HG03066 (cell line): ENCODE data around the gene RAD51B.

Source experiments
- ATAC-seq: cut with Tn5 transposase; IDR thresholded peaks from one replicate; pipeline ENCODE4 v1.9.1; 2021; ENCODE audit warnings: low read depth; ENCODE audit not compliant: unreplicated experiment

The RAD51B gene

DNA sequence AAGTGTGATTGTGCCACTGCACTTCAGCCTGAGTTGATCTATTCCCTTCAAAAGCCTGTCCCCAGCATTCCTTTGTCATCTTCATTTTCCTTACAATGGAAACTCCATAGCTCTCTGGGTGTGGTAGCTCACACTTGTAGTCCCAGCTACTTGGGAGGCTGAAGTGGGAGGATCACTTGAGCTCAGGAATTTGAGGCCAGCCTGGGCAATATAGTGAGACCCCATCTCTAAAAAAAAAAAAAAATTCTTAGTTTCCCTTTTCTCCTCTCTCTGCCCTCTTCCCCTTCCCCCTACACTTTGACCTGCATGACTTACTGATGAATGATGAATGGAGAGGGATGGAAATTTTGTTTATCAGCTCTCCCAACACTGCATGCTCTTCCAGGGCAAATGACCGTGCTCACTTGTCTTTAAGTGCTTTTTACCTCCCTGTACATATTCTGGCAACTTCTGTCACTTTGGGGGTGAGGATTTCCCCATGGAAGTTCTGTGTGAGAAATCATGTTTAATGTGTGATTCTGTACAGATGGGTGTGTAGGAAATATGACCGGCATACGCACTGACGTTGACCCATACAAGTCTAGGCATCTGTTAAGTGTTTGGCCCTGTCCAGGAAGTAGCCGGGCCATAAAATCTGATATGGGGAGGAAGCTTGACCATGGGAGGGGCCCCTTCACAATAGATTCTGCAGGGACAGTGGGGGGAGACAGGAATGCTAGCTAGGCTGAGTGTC lies 907.9 kb downstream of the RAD51B start:
- ATAC-seq: no peak

- no peak for ATAC-seq
Observed at GRCh38 chr14:68728342-68729106, 908.9 kb downstream of the RAD51B start.

GRCh38 chr14:68729556-68729955 lies 910.0 kb downstream of the RAD51B start:
- no peak for ATAC-seq

GRCh38 chr14:68730348-68730747 lies 910.8 kb downstream of the RAD51B start:
- ATAC-seq: no peak

- ATAC-seq: no peak
Observed at GRCh38 chr14:68730811-68731425, 911.3 kb downstream of the RAD51B start.

DNA sequence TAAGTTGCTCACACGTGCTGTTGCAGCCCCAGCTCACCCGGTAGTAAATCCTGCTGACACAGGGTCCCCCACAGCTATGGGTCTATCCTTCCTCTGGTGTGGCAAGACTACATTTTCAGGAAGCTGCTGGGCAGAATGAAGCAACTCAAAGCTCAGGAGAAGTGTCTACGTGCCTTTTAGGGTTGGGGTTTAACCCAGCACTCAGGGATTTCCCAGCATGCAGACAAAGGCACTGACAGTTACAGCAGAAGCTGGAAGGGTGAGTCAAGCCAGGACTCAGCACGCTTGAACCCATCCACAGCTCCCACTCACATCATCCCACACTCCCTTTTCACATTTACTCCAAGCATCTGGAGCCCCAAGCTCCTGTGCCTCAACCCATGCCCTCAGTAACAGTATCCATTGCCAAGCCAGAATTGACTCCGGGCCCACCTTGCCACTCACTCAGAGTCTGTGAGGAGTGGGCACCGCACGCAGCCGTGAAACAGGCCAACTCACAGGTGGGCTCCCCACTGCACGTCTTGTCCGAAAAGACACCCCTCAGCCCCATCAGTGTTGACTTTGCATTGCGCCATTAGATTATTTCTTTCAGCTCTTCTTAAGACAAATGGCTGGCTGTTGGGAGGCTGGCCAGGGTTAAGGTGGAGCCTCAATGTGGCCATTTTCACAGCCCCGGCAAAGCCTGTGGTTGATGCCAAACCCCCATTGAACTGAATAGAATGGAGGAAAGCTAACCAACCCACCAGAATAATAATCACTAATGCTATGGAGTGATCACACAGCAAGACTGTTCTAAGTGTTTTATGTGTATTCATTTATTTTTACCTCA lies 913.7 kb downstream of the RAD51B start:
- no peak for ATAC-seq

- no peak for ATAC-seq
Observed at GRCh38 chr14:68734231-68734732, 914.7 kb downstream of the RAD51B start.

DNA sequence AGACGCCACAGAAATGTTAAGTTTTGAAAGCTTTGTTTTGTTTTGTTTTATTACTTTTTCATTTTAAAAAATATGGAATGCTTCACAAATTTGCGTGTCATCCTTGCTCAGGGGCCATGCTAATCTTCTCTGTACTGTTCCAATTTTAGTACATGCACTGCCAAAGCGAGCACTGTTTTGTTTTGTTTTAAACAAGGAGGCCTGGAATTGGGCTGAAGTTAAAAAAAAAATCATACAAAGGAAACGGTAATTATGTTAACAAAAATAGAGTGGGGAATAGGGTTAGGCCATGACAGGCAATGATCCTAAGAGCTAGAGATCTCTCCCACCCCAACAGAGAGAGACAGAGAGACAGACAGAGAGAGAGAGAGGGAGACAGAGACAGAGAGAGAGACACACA lies 916.3 kb downstream of the RAD51B start:
- no peak for ATAC-seq

DNA sequence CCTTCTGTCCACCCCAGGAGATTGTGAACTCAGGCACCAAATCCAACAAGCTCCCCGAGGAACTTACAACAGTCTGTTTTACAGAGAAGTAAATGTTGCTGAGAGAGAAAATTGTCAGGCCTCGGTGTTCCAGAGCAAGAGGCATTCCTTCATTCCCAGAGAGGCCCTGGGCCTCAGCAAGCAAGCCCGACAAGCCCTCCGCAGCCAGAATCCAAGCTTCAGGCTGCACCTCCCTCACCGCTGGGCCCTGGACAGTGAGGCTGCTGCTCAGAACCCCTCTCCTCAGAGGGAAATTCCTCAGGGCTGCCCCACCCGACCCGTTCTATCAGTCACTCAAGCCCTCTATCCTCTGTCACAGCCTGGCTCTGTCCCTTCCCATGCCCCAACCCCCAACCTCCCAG lies 916.9 kb downstream of the RAD51B start:
- no peak for ATAC-seq

DNA sequence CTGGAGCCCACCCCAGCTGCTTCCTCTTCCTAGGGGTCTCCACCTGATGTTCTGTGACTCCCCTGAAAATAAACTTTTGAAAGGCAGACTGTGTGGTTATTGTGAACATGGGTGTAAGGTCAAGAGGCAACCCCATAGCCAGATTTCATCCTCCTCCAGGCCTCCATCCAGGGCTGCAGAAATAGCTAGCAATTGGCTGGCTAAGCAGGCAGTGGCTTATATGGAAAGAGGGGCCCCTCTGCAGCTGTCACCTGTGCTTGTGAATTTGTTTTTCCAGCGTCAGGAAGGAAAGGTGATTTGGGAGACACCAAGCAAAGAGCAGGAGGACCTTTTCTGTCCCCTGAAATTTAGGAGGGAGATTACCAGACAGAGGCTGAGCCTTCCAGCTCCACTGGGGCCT lies 917.5 kb downstream of the RAD51B start:
- no peak for ATAC-seq

DNA sequence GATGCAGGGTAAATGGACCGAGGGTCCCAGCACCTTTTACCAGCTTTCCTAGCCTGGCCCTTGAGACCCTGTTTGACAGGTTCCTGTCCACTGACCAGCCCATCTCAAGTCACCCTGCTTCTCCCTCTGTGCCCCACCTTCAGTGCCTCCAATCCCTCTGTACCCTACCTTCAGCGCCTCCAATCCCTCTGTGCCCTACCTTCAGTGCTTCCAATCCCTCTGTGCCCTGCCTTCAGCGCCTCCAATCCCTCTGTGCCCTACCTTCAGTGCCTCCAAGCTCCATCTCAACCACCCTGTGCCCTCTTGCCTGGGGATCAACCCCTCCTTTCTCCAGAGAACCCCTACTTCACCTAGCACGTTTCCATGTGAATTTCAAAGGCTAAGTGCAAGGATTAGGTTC lies 919.0 kb downstream of the RAD51B start:
- ATAC-seq: no peak

DNA sequence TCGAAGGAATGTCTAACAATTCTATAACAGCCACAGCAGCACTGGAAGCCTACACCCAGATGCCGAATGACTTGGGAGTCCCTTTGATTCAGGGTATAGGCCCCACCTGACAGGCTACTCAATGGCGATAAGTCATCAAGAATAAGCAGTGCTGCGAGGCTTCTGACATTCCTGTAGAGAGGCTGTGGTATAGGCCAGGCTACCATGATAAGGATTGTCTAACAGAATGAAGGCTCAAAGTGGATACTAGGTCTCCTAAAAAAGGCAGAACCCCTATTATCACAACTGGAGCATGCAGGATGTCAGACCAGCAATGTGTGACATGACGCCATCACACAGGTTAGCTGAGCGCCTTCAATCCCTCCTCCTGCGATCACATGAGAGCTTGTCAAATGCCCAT lies 920.1 kb downstream of the RAD51B start:
- no peak for ATAC-seq

DNA sequence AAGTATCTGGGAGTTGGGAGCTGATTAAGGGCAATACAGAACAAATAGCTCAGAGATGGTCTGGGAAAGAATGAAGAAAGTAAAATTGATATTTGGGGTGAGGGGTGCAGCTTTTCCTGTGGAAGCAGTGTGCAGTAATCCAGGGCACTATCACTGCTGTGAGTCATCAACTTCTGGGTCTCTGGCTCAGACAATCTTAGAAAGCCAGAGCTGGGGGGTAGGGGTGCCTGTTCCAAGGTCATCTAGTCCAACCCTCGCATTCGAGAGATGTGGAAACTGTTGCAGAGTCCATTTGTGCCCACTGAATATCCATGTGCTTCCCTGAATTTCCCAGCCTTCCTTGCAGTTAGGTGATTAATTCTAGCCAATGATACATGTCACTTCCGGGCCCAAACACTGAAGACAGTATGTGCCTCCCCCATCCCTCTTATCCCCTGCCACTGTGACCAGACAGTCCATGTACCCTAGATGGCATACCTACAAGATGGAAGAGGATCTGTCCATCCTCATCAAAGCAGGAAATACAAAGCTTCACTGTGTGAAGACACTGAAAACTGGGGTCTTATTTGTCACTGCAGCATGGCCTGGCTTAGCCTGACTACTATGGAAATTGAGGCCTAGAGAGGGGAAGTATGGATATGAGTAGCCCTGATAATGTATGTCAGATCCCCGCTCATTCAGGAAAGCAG lies 921.4 kb downstream of the RAD51B start:
- no peak for ATAC-seq

GRCh38 chr14:68741477-68741791 lies 921.9 kb downstream of the RAD51B start:
- no peak for ATAC-seq

GRCh38 chr14:68741839-68742470 lies 922.4 kb downstream of the RAD51B start:
- peak; percentile 91 for ATAC-seq

GRCh38 chr14:68744613-68745012 lies 925.0 kb downstream of the RAD51B start:
- no peak for ATAC-seq

GRCh38 chr14:68747393-68747792 lies 927.8 kb downstream of the RAD51B start:
- ATAC-seq: no peak

GRCh38 chr14:68748260-68748659 lies 928.7 kb downstream of the RAD51B start:
- no peak for ATAC-seq

- ATAC-seq: no peak
Observed at GRCh38 chr14:68748691-68749090, 929.1 kb downstream of the RAD51B start.
